HCT116 (cell line): ENCODE measurements around the gene ARVCF. TPM values are rescaled to one million over a fixed set of nuclear protein-coding genes. Genes with fewer than 3 reads are reported as not detected.

ENCODE experiments used
- ATAC-seq: fragments of 200-7000 bp; cut with Tn5 transposase; 2 replicates; pipeline ENCODE4 v1.9.1; 2020; ENCODE audit warnings: mild to moderate bottlenecking, moderate library complexity
- Bru-seq: library from RNA; stranded (reverse); fragments of 400-500 nt; gene quantifications from one replicate; lab custom pipeline; 2021; lab: Mats Ljungman, UMichigan
- BruChase-seq, 2 experiments: library from RNA; stranded (reverse); fragments of 400-500 nt; gene quantifications; one replicate each; lab custom pipeline; 2021; lab: Mats Ljungman, UMichigan
- BruUV-seq: library from RNA; stranded (reverse); fragments of 400-500 nt; replicated peaks from 2 replicates; lab custom pipeline; 2021; lab: Mats Ljungman, UMichigan
- CTCF ChIA-PET: fragments of 300-600 bp; sonication (Branson Sonifier 250); formaldehyde crosslinking; loops from one replicate; lab custom pipeline; 2021; ENCODE audit warnings: antibody characterized with exemption; lab: Charles Lee
- POLR2A ChIA-PET: fragments of 300-600, 350-600 bp; sonication (Branson Sonifier 250); formaldehyde crosslinking; loops from one replicate; lab custom pipeline; 2021; ENCODE audit warnings: antibody characterized with exemption; lab: Charles Lee
- RAD21 ChIA-PET, 2 experiments: fragments of 300-600 bp; sonication (Branson Sonifier 250); formaldehyde crosslinking; loops; one replicate each; lab custom pipeline; 2023; ENCODE audit warnings: low total read pairs in 2 of 2; ENCODE audit not compliant: uncharacterized antibody in 2 of 2, unreplicated experiment in 2 of 2, low non-redundant PET in 1 of 2; lab: Charles Lee
- DNase-seq: peaks from one replicate; pipeline ENCODE4 v3.0.0-alpha.2; 2010; ENCODE audit warnings: low read depth, low spot score
- H2AFZ ChIP-seq: fragments of 200-600 bp; shearing (Covaris generic), sonication (generic); 2 replicates; pipeline ENCODE4 v1.6.1; 2017; ENCODE audit warnings: low read depth, mixed run types, mixed read lengths, antibody characterized with exemption, low read length; ENCODE audit not compliant: poor library complexity, severe bottlenecking
- H3K27ac ChIP-seq: 2 replicates; pipeline ENCODE4 v1.5.1; 2012; ENCODE audit warnings: low read depth, low read length
- H3K27me3 ChIP-seq: fragments of 200-600 bp; sonication (generic); 2 replicates; pipeline ENCODE4 v1.6.1; 2016; ENCODE audit warnings: mixed run types, low read length, mixed read lengths; ENCODE audit not compliant: insufficient read depth
- H3K36me3 ChIP-seq, 2 experiments: fragments of 200-500 bp in 1 of 2; fragments of 200-600 bp in 1 of 2; sonication (Bioruptor generic) in 1 of 2; sonication (generic) in 1 of 2; 2 replicates each; pipeline versions ENCODE4 v1.5.1 to v1.6.1; 2014 to 2016; ENCODE audit warnings: low read length in 2 of 2, inconsistent platforms in 1 of 2, mixed read lengths in 1 of 2, mixed run types in 1 of 2; ENCODE audit not compliant: insufficient read depth in 2 of 2, control insufficient read depth in 1 of 2
- H3K4me1 ChIP-seq, 2 experiments: fragments of 200-600 bp in 1 of 2; sonication (generic) in 1 of 2; 2 replicates each; pipeline versions ENCODE4 v1.5.1 to v1.6.1; 2012 to 2017; ENCODE audit warnings: low read length in 2 of 2, inconsistent platforms in 1 of 2, mild to moderate bottlenecking in 1 of 2, mixed read lengths in 1 of 2, mixed run types in 1 of 2, moderate library complexity in 1 of 2; ENCODE audit not compliant: insufficient read depth in 2 of 2, control insufficient read depth in 1 of 2
- H3K4me2 ChIP-seq: fragments of 200-600 bp; sonication (generic); 2 replicates; pipeline ENCODE4 v1.6.1; 2017; ENCODE audit warnings: mixed run types, low read length, mixed read lengths
- H3K4me3 ChIP-seq, 2 experiments: fragments of 200-600 bp in 1 of 2; sonication (generic) in 1 of 2; replicated peaks in 1 of 2; 2 replicates each; pipeline ENCODE4 v1.5.1; 2011 to 2016; ENCODE audit warnings: low read length in 2 of 2, control low read depth in 1 of 2, low read depth in 1 of 2, mild to moderate bottlenecking in 1 of 2, mixed read lengths in 1 of 2, mixed run types in 1 of 2
- H3K79me2 ChIP-seq: fragments of 200-600 bp; sonication (generic); 2 replicates; pipeline ENCODE4 v1.6.1; 2017; ENCODE audit warnings: mild to moderate bottlenecking, mixed run types, low read length, moderate library complexity, mixed read lengths; ENCODE audit not compliant: insufficient read depth
- H3K9ac ChIP-seq: fragments of 200-600 bp; sonication (generic); 2 replicates; pipeline ENCODE4 v1.6.1; 2016; ENCODE audit warnings: low read length, mixed read lengths
- H3K9me2 ChIP-seq: fragments of 200-600 bp; sonication (generic), shearing (Covaris generic); 2 replicates; pipeline ENCODE4 v1.6.1; 2017; ENCODE audit warnings: mixed run types, mild to moderate bottlenecking, moderate library complexity; ENCODE audit not compliant: insufficient read depth
- H3K9me3 ChIP-seq, 2 experiments: fragments of 200-500 bp in 1 of 2; fragments of 200-600 bp in 1 of 2; sonication (Bioruptor generic) in 1 of 2; sonication (generic) in 1 of 2; 2 replicates each; pipeline ENCODE4 v1.6.1; 2014 to 2017; ENCODE audit warnings: low read length in 2 of 2, mixed read lengths in 2 of 2, inconsistent platforms in 1 of 2, low read depth in 1 of 2, mild to moderate bottlenecking in 1 of 2, mixed run types in 1 of 2, moderate library complexity in 1 of 2; ENCODE audit not compliant: control insufficient read depth in 1 of 2, insufficient read depth in 1 of 2
- H4K20me1 ChIP-seq: fragments of 200-600 bp; sonication (generic), shearing (Covaris generic); 2 replicates; pipeline ENCODE4 v1.6.1; 2017; ENCODE audit warnings: mixed run types, mild to moderate bottlenecking, moderate library complexity; ENCODE audit not compliant: insufficient read depth
- CTCF ChIP-seq, 3 experiments: fragments of 200-600 bp in 1 of 3; sonication (generic) in 1 of 3; IDR thresholded peaks in 2 of 3; conservative IDR thresholded peaks in 1 of 3; 2 replicates each; pipeline ENCODE4 v1.5.1; 2012 to 2017; ENCODE audit warnings: low read depth in 2 of 3, low read length in 2 of 3, antibody characterized with exemption in 1 of 3, borderline replicate concordance in 1 of 3, control low read depth in 1 of 3, mild to moderate bottlenecking in 1 of 3, mixed read lengths in 1 of 3, mixed run types in 1 of 3, moderate library complexity in 1 of 3; ENCODE audit not compliant: insufficient read depth in 1 of 3
- POLR2AphosphoS5 ChIP-seq: IDR thresholded peaks from 2 replicates; pipeline ENCODE4 v1.6.1; 2011; ENCODE audit warnings: mild to moderate bottlenecking, low read depth, low read length, moderate library complexity
- SP1 ChIP-seq: IDR thresholded peaks from 2 replicates; pipeline ENCODE4 v1.6.1; 2012; ENCODE audit warnings: low read depth
- intact Hi-C: fragments of 100-400 bp; cut with micrococcal nuclease; formaldehyde crosslinking; loops from 2 replicates; pipeline ENCODE4 v1.10.0; 2022
- long read RNA-seq: library from polyadenylated mRNA; unstranded; transcript quantifications from one replicate; pipeline ENCODE4 v2.0.0, GENCODE V29; 2021; ENCODE audit not compliant: unreplicated experiment
- polyA plus RNA-seq: library from polyadenylated mRNA; unstranded; fragments of >200 nt; gene quantifications from 2 replicates; pipeline ENCODE4 v1.2.1, GENCODE V29; 2012; ENCODE audit warnings: missing spikeins
- total RNA-seq: library from RNA; stranded (reverse); gene quantifications from one replicate; pipeline ENCODE4 v1.2.1, GENCODE V29; 2021; ENCODE audit not compliant: unreplicated experiment

ARVCF gene
- total RNA-seq: 42.8 TPM
- 31.1 and 33.4 TPM in 2 replicates for polyA plus RNA-seq
- Bru-seq, nascent RNA: percentile 52 among the genes with signal in this experiment
- percentile 60 among the genes with signal in this experiment for BruChase-seq, experiment 1, labeled RNA remaining after a 6-hour chase
- percentile 63 among the genes with signal in this experiment for BruChase-seq, experiment 2, labeled RNA remaining after a 2-hour chase
- long read RNA-seq, partial matches to known transcripts: 17 of 76 reads
- long read RNA-seq, other reads (novel, unspliced or antisense): 56 of 76 reads

GRCh38 chr22:20016734-20017621 lies at the start of gene ARVCF:
TSS of gene ARVCF (minus strand) at chr22:20016823. CDS start at chr22:19990794, 26,029 bp downstream.
- peak within 1 kb of the TSS; percentile 77 for H3K9ac ChIP-seq
- CTCF ChIA-PET: no interaction called here
- H3K27ac ChIP-seq: peak within 1 kb of the TSS; percentile 63; the same call in 1 of the 2 replicates

More at GRCh38 chr22:20016734-20017621, at the start of gene ARVCF:
- no peaks in the 10 kb centered on the region for H4K20me1 ChIP-seq
- peaks cover 9% of the 10 kb centered on the region for H3K79me2 ChIP-seq
- H3K4me2 ChIP-seq: peak within 1 kb of the TSS; percentile 98
- no peaks in the 10 kb centered on the region for H3K9me3 ChIP-seq
- no peaks in the 10 kb centered on the region for H3K9me2 ChIP-seq
- intact Hi-C loops: no loop called here
- H3K4me1 ChIP-seq: peaks cover 20 to 33% of the 10 kb centered on the region in 2 experiments; a peak in 3 of 4 replicates
- peak; percentile 95 for TF ChIP-seq SP1
- no peak; the same call in 1 of the 2 replicates for TF ChIP-seq POLR2AphosphoS5
- TF ChIP-seq CTCF (IDR thresholded peaks at IDR 0.05 in 2 of 3, conservative IDR thresholded peaks at IDR 0.05 in 1 of 3; ENCODE audit: borderline replicate concordance in 1 of 3, insufficient read depth in 1 of 3, low read depth in 2 of 3, low read length in 2 of 3): 0 out of 6 replicates have a peak, but pooled peaks of 1 of the 3 experiments have one; percentile 11
- peak within 1 kb of the TSS; percentile 66 to 81 for H3K4me3 ChIP-seq
- H3K27me3 ChIP-seq: no peaks in the 10 kb centered on the region
- BruUV-seq: no TSS peak
- H2AFZ ChIP-seq: peak within 1 kb of the TSS; percentile 87
- DNase-seq: peak; percentile 85
- ChIA-PET POLR2A (no interaction called here), RAD21 (no interaction called here)
- peak; percentile 72 for ATAC-seq
- no peaks in the 10 kb centered on the region for H3K36me3 ChIP-seq
